ENCODE measurements around the gene SLC49A3. TPM values are rescaled to one million over a fixed set of nuclear protein-coding genes. Genes with fewer than 3 reads are reported as not detected.

Gene SLC49A3
- total RNA-seq, 2 donors from 2014 or later = 8.0 to 8.2 TPM

- no peaks in the 10 kb centered on the region for H3K27me3 ChIP-seq
- no peak for DNase-seq
- no peak overlapping the region for H3K27ac ChIP-seq
- intact Hi-C loops (cut with DNase I) = no loop called here
- no peaks in the 10 kb centered on the region for H3K36me3 ChIP-seq (replicated peaks in 1 of 2; ENCODE audit: insufficient read depth in 1 of 2, low read depth in 2 of 2)
- H3K4me3 ChIP-seq = no peak overlapping the region
- WGBS, 2 donors = 60 to 62% methylated on average over 13 to 15 of the region's 15 CpGs
- H3K9me3 ChIP-seq = no peaks in the 10 kb centered on the region
- TF ChIP-seq POLR2A (IDR thresholded peaks at IDR 0.05) = no peak
- no peak for TF ChIP-seq CTCF (IDR thresholded peaks at IDR 0.05)
- no peaks in the 10 kb centered on the region for H3K4me1 ChIP-seq
- ATAC-seq = no peak
Measured at GRCh38 chr4:633976-634598, 54.9 kb downstream of the SLC49A3 start.

GRCh38 chr4:633406-633805, 55.5 kb downstream of the SLC49A3 start:
- 40 to 50% methylated on average over 9 of the region's 9 CpGs for WGBS, 2 donors
- H3K36me3 ChIP-seq (replicated peaks in 1 of 2; ENCODE audit: insufficient read depth in 1 of 2, low read depth in 2 of 2) = no peaks in the 10 kb centered on the region
- no peaks in the 10 kb centered on the region for H3K27me3 ChIP-seq
- no peaks in the 10 kb centered on the region for H3K9me3 ChIP-seq
- H3K27ac ChIP-seq = no peak overlapping the region
- TF ChIP-seq POLR2A (IDR thresholded peaks at IDR 0.05) = no peak
- no peak for TF ChIP-seq CTCF (IDR thresholded peaks at IDR 0.05)
- DNase-seq (no peak), ATAC-seq (no peak)
- intact Hi-C loops (cut with DNase I) = no loop called here
- H3K4me3 ChIP-seq = no peak overlapping the region
- no peaks in the 10 kb centered on the region for H3K4me1 ChIP-seq

GRCh38 chr4:632926-633325, 56.0 kb downstream of the SLC49A3 start:
- intact Hi-C loops (cut with DNase I) = no loop called here
- H3K4me3 ChIP-seq = no peak overlapping the region
- ATAC-seq (no peak), DNase-seq (no peak)
- 67 to 70% methylated on average over 5 to 6 of the region's 6 CpGs for WGBS, 2 donors
- H3K4me1 ChIP-seq = no peaks in the 10 kb centered on the region
- no peak for TF ChIP-seq POLR2A (IDR thresholded peaks at IDR 0.05)
- TF ChIP-seq CTCF (IDR thresholded peaks at IDR 0.05) = no peak
- no peak overlapping the region for H3K27ac ChIP-seq
- H3K27me3 ChIP-seq = no peaks in the 10 kb centered on the region
- no peaks in the 10 kb centered on the region for H3K36me3 ChIP-seq (replicated peaks in 1 of 2; ENCODE audit: insufficient read depth in 1 of 2, low read depth in 2 of 2)
- no peaks in the 10 kb centered on the region for H3K9me3 ChIP-seq

GRCh38 chr4:632196-632790, 56.7 kb downstream of the SLC49A3 start:
- WGBS, 2 donors = 76 to 78% methylated on average over 16 of the region's 16 CpGs

More at GRCh38 chr4:632196-632790, 56.7 kb downstream of the SLC49A3 start:
- DNase-seq (no peak), ATAC-seq (no peak)
- Histone ChIP-seq H3K4me1 (no peaks in the 10 kb centered on the region), H3K27me3 (no peaks in the 10 kb centered on the region), H3K9me3 (no peaks in the 10 kb centered on the region), H3K36me3 (replicated peaks in 1 of 2; ENCODE audit: insufficient read depth in 1 of 2, low read depth in 2 of 2) (no peaks in the 10 kb centered on the region), H3K4me3 (no peak overlapping the region), H3K27ac (no peak overlapping the region)
- intact Hi-C loops (cut with DNase I) = no loop called here
- TF ChIP-seq POLR2A (IDR thresholded peaks at IDR 0.05) (no peak), CTCF (IDR thresholded peaks at IDR 0.05) (no peak)

Other genes with a start within 250 kb of the SLC49A3 start
- 10 to 100 TPM; 23.1 to 42.5 TPM for gene ZNF721, start 190.0 kb downstream of the SLC49A3 start, total RNA-seq
- 10 to 100 TPM; 53.4 to 66.4 TPM for gene PIGG, start 189.9 kb downstream of the SLC49A3 start, total RNA-seq
- not detected for gene TMEM271, start 112.9 kb downstream of the SLC49A3 start, total RNA-seq
- under 1 TPM in 1 of 2 donors, not detected in 1; 0.26 TPM for gene PDE6B, start 63.6 kb downstream of the SLC49A3 start, total RNA-seq
- gene ATP5ME, start 14.9 kb downstream of the SLC49A3 start, total RNA-seq = 10 to 100 TPM; 20.2 to 37.9 TPM
- gene MYL5, start 14.6 kb downstream of the SLC49A3 start, total RNA-seq = 1 to 10 TPM; 3.0 to 6.0 TPM
- 10 to 100 TPM; 16.8 to 31.1 TPM for gene PCGF3, start 16.7 kb upstream of the SLC49A3 start, total RNA-seq
- gene CPLX1, start 137.0 kb upstream of the SLC49A3 start, total RNA-seq = 1 to 10 TPM in 1 of 2 donors, under 1 TPM in 1; 0.52 to 2.0 TPM
- 100 to 1,000 TPM; 126 to 127 TPM for gene GAK, start 243.2 kb upstream of the SLC49A3 start, total RNA-seq
- 10 to 100 TPM; 40.2 to 65.3 TPM for gene TMEM175, start 243.3 kb upstream of the SLC49A3 start, total RNA-seq